Measurements from ENCODE around the gene ID3. TPM values are rescaled to one million over a fixed set of nuclear protein-coding genes. Genes with fewer than 3 reads are reported as not detected.

The ID3 gene
- polyA plus RNA-seq, 3 donors, result 1.1 to 31.1 (median 2.5) TPM

GRCh38 chr1:23564529-23565122 lies 5.3 kb upstream of the ID3 start:
- Histone ChIP-seq H2AFZ (ENCODE audit: insufficient read depth, low read depth, low read length, poor library complexity, severe bottlenecking) (no peak overlapping the region), H4K20me1 (ENCODE audit: insufficient read depth, low read length) (no peaks in the 10 kb centered on the region), H3K27ac (ENCODE audit: low read depth in 1 of 2, low read length in 2 of 2) (no peak overlapping the region), H3K36me3 (replicated peaks in 1 of 2; ENCODE audit: control insufficient read depth in 1 of 2, insufficient read depth in 2 of 2, low read length in 2 of 2) (no peaks in the 10 kb centered on the region), H3K27me3 (ENCODE audit: control insufficient read depth in 2 of 2, insufficient read depth in 2 of 2, low read length in 2 of 2) (peaks cover 48 to 68% of the 10 kb centered on the region in 2 donors), H3K79me2 (ENCODE audit: insufficient read depth, low read length) (no peaks in the 10 kb centered on the region), H3K4me3 (replicated peaks in 1 of 3; ENCODE audit: low read depth in 2 of 3, low read length in 3 of 3) (no peak overlapping the region), H3K4me1 (ENCODE audit: control insufficient read depth in 1 of 2, insufficient read depth in 2 of 2, low read length in 2 of 2) (peaks cover 43 to 52% of the 10 kb centered on the region in 2 donors), H3K9me3 (replicated peaks in 1 of 2; ENCODE audit: control insufficient read depth in 1 of 2, insufficient read depth in 1 of 2, low read length in 2 of 2) (peaks cover 0 to 8% of the 10 kb centered on the region in 2 donors), H3K9ac (ENCODE audit: insufficient read depth, low read length, poor library complexity, severe bottlenecking) (no peak overlapping the region), H3K4me2 (replicated peaks; ENCODE audit: extremely low read depth, low read length, poor library complexity, severe bottlenecking) (no peak overlapping the region)
- Mint-ChIP-seq H3K27me3 (ENCODE audit: low read depth in 3 of 3) (peaks cover 75 to 90% (median 89%) of the 10 kb centered on the region in 3 donors), H3K4me1 (peaks cover 56% of the 10 kb centered on the region), H3K27ac (peak overlapping the region in 2 of 7 donors; percentile 25 to 46), H3K4me3 (peak overlapping the region in 1 of 2 donors; percentile 86), H3K9me3 (peaks cover 2 to 22% (median 18%) of the 10 kb centered on the region in 7 donors), H3K36me3 (peaks cover 0 to 9% of the 10 kb centered on the region in 2 donors)
- intact Hi-C loops (cut with micrococcal nuclease), result no loop called here
- 90% methylated on average over 4 of the region's 10 CpGs for WGBS (ENCODE audit: insufficient coverage)
- no peak for TF ChIP-seq CTCF (IDR thresholded peaks at IDR 0.05)
- no peak for DNase-seq

- H3K4me3 ChIP-seq (replicated peaks in 1 of 3; ENCODE audit: low read depth in 2 of 3, low read length in 3 of 3), result no peak overlapping the region
- no peak overlapping the region for H2AFZ ChIP-seq (ENCODE audit: insufficient read depth, low read depth, low read length, poor library complexity, severe bottlenecking)
- H3K36me3 Mint-ChIP-seq, result peaks cover 0 to 9% of the 10 kb centered on the region in 2 donors
- H3K4me1 ChIP-seq (ENCODE audit: control insufficient read depth in 1 of 2, insufficient read depth in 2 of 2, low read length in 2 of 2), result peaks cover 49 to 58% of the 10 kb centered on the region in 2 donors
- H3K9me3 Mint-ChIP-seq, result peaks cover 2 to 22% (median 16%) of the 10 kb centered on the region in 7 donors
- H3K9ac ChIP-seq (ENCODE audit: insufficient read depth, low read length, poor library complexity, severe bottlenecking), result no peak overlapping the region
- no peak for DNase-seq
- H3K79me2 ChIP-seq (ENCODE audit: insufficient read depth, low read length), result no peaks in the 10 kb centered on the region
- peak overlapping the region in 2 of 7 donors; percentile 67 to 68 for H3K27ac Mint-ChIP-seq
- H3K4me2 ChIP-seq (replicated peaks; ENCODE audit: extremely low read depth, low read length, poor library complexity, severe bottlenecking), result no peak overlapping the region
- H3K9me3 ChIP-seq (replicated peaks in 1 of 2; ENCODE audit: control insufficient read depth in 1 of 2, insufficient read depth in 1 of 2, low read length in 2 of 2), result peaks cover 0 to 7% of the 10 kb centered on the region in 2 donors
- H3K27ac ChIP-seq (ENCODE audit: low read depth in 1 of 2, low read length in 2 of 2), result no peak overlapping the region
- WGBS (ENCODE audit: insufficient coverage), result 100% methylated on average over 3 of the region's 3 CpGs
- H4K20me1 ChIP-seq (ENCODE audit: insufficient read depth, low read length), result no peaks in the 10 kb centered on the region
- peaks cover 40 to 61% of the 10 kb centered on the region in 2 donors for H3K27me3 ChIP-seq (ENCODE audit: control insufficient read depth in 2 of 2, insufficient read depth in 2 of 2, low read length in 2 of 2)
- TF ChIP-seq CTCF (IDR thresholded peaks at IDR 0.05), result no peak
- intact Hi-C loops (cut with micrococcal nuclease), result no loop called here
- H3K27me3 Mint-ChIP-seq (ENCODE audit: low read depth in 3 of 3), result peaks cover 69 to 87% (median 86%) of the 10 kb centered on the region in 3 donors
- H3K36me3 ChIP-seq (replicated peaks in 1 of 2; ENCODE audit: control insufficient read depth in 1 of 2, insufficient read depth in 2 of 2, low read length in 2 of 2), result no peaks in the 10 kb centered on the region
- peak overlapping the region in 1 of 2 donors; percentile 86 for H3K4me3 Mint-ChIP-seq
- H3K4me1 Mint-ChIP-seq, result peaks cover 60% of the 10 kb centered on the region
Measured at GRCh38 chr1:23563755-23564374, 4.6 kb upstream of the ID3 start.

Data from CD14-positive monocyte (primary cell).